AG09319 (cell line): ENCODE measurements around the gene SLC2A4RG.

ENCODE experiments used
- DNase-seq: peaks from one replicate; pipeline ENCODE4 v3.0.0-alpha.2; 2010; ENCODE audit warnings: low read depth; ENCODE audit errors: extremely low read depth
- CTCF ChIP-seq: IDR thresholded peaks from 2 replicates; pipeline ENCODE4 v1.5.1; 2011; ENCODE audit warnings: low read depth, mild to moderate bottlenecking, inconsistent platforms, low read length, moderate library complexity

SLC2A4RG gene

GRCh38 chr20:63768591-63769515 is 29.3 kb downstream of the SLC2A4RG start:
- DNase-seq: no peak
- no peak for TF ChIP-seq CTCF

GRCh38 chr20:63769891-63770474 is 30.4 kb downstream of the SLC2A4RG start:
- no peak for DNase-seq
- no peak for TF ChIP-seq CTCF

- TF ChIP-seq CTCF: no peak
- DNase-seq: no peak
Measured at GRCh38 chr20:63771046-63771707, 31.6 kb downstream of the SLC2A4RG start.

- DNase-seq: no peak
- TF ChIP-seq CTCF: no peak
Measured at GRCh38 chr20:63772781-63773518, 33.4 kb downstream of the SLC2A4RG start.

- no peak for DNase-seq
- no peak for TF ChIP-seq CTCF
Measured at GRCh38 chr20:63773571-63774241, 34.1 kb downstream of the SLC2A4RG start.

- DNase-seq: no peak
- TF ChIP-seq CTCF: no peak
Measured at GRCh38 chr20:63774306-63774705, 34.7 kb downstream of the SLC2A4RG start.
